GM18858 (cell line): ENCODE measurements around the gene APC2.

ENCODE experiments used
- ATAC-seq: cut with Tn5 transposase; IDR thresholded peaks from one replicate; pipeline ENCODE4 v1.9.1; 2021; ENCODE audit not compliant: unreplicated experiment

Gene APC2

GRCh38 chr19:1465191-1466016, 15.5 kb downstream of the APC2 start:
- no peak for ATAC-seq

GRCh38 chr19:1466018-1466460, 16.1 kb downstream of the APC2 start:
- ATAC-seq = no peak

- no peak for ATAC-seq
These were observed 16.7 kb downstream of the APC2 start for GRCh38 chr19:1466461-1467214.

DNA sequence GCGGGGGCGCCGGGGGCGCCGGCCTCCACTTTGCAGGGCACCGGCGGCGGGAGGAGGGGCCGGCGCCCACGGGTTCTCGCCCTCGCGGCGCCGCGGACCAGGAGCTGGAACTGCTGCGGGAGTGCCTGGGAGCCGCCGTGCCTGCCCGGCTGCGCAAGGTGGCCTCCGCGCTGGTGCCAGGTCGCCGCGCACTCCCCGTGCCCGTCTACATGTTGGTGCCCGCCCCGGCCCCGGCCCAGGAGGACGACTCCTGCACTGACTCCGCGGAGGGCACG, 17.2 kb downstream of the APC2 start:
- ATAC-seq = no peak

- no peak for ATAC-seq
These were observed 17.8 kb downstream of the APC2 start for GRCh38 chr19:1467490-1468273.

DNA sequence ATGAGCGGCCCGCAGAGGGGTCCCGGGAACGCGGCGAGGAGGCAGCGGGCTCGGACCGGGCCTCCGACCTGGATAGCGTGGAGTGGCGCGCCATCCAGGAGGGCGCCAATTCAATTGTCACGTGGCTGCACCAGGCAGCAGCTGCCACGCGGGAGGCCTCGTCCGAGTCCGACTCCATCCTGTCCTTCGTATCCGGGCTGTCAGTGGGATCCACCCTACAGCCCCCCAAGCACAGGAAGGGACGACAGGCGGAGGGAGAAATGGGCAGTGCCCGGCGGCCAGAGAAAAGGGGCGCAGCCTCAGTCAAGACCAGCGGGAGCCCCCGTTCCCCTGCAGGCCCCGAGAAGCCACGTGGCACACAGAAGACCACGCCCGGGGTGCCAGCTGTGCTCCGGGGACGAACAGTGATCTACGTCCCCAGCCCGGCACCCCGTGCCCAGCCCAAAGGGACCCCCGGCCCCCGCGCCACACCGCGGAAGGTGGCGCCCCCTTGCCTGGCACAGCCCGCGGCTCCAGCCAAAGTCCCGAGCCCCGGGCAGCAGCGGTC, 18.4 kb downstream of the APC2 start:
- ATAC-seq = no peak

DNA sequence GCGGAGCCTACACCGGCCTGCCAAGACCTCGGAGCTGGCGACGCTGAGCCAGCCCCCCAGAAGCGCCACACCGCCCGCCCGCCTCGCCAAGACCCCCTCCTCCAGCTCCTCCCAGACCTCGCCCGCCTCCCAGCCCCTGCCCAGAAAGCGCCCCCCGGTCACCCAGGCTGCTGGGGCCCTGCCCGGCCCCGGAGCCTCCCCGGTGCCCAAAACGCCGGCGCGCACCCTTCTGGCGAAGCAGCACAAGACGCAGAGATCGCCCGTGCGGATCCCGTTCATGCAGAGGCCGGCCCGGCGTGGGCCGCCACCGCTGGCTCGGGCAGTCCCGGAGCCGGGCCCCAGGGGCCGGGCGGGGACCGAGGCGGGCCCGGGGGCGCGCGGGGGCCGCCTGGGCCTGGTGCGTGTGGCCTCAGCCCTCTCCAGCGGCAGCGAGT, 18.9 kb downstream of the APC2 start:
- no peak for ATAC-seq

- ATAC-seq = no peak
These were observed 19.5 kb downstream of the APC2 start for GRCh38 chr19:1469255-1470054.

GRCh38 chr19:1470055-1470304, 20.1 kb downstream of the APC2 start:
- ATAC-seq = no peak

GRCh38 chr19:1470305-1471009, 20.5 kb downstream of the APC2 start:
- no peak for ATAC-seq

- no peak for ATAC-seq
These were observed 21.1 kb downstream of the APC2 start for GRCh38 chr19:1471010-1471514.

DNA sequence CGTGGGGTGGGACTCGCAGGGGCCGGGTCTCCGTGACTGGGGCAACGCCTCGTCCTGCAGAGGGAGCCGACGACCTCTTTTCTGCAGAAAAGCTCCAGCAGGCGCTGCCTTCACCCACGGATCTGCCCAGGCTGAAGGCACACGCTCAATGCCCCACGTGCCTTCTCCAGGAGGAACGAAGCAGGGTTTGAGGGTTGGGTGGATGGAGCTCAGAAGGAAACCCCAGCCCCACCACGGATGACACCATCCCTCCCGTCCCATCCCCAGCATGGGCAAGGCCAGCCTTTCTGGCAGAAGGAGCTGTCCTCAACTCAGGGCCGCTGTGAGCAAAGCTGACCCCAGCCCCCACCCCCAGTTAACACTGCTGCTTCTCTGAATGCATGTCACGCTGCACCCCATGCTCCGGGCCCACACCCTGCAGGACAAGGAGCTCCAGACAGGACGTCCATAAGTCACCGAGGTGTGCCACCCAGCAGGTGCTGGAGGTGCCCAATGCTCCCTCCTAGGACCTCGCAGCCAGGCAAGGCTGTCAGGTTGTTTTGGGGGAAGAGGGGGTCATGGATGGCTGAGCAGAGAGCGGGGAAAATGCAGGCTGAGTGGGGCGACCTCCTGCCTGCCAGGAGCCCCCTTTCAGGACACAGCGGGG, 21.7 kb downstream of the APC2 start:
- no peak for ATAC-seq

DNA sequence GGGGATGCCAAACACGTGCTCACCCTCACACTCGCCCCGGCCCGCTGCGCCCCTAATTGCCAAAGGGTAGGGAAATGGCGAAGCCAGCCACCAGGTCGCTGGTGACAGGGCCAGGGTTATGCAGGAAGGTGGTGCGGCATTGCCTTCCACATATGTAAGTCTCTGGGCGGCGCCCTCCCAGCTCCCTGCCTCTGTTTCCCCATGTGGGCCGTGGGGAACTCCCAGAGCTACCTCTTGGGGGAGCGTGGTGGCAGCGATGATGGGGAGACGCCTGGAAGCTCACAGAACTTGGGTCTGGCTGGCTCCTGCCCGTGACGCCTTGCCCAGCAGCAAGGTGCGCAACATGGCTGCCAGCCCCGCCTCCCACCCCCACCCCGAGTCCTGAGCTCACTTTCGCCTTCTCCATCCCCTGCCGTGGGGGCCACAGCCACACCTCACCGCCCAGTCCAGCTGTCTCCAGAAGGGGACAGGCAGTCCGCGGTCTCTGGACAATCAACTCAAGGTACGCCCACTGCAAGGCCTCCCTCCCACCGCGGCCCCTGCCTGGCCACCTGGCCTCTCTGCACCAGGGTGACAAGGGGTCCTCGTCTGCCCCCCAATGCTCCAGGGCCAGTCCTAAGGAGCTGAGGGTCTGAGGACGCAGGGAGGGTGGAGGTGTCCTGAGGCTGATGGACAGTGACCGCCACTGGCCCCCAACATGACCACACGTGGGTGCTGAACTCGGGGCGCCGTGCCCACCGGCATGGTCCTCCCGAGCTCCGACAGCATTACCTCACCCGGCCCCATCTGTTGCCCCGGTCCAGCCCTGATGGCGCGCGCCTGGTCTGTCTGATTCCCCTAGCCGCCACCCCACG, 22.5 kb downstream of the APC2 start:
- no peak for ATAC-seq

DNA sequence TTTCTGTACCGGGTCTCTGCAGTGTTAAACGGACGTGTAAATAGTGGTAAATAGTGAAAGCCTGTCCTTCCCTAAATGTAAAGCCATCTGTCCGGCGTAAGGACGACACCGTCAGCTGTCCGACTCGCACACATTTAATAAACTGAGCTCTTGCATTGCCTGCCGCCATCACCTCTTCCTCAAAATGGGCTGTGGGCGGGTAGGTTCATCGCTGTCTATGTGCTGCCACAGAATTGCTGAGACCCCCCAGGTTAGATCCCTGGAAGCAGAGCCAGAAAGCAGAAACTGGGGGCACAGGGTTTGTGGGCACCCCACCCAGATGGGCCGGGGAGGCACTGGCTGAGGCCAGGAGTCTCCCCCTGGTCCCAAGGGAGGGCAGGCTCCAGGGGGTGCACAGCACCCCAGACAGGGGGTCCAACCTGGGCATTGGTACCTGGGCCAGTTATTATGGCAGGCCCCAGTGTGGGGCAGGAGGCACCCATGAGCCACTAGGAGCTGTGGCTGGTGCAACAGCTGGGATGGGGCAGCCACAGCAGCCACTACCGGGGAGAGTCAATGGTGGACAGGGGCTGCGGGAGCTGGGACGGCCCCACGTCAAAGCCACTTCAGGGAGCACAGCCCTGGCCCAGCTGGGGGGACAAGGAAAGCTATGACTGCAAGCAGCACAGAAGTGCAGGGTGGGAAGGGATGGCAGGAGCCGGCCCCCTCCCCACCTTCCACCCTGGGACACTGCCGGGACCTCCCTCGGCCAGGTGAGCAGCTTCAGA, 23.3 kb downstream of the APC2 start:
- no peak for ATAC-seq

- ATAC-seq = no peak
These were observed 24.3 kb downstream of the APC2 start for GRCh38 chr19:1474011-1474764.

GRCh38 chr19:1474765-1475351, 24.9 kb downstream of the APC2 start:
- ATAC-seq = no peak
